ENCODE results near the gene ENPP5. TPM values are rescaled to one million over a fixed set of nuclear protein-coding genes. Genes with fewer than 3 reads are reported as not detected.

The ENPP5 gene
- total RNA-seq, 1 experiment from 2014 or later, result 9.1 TPM

DNA sequence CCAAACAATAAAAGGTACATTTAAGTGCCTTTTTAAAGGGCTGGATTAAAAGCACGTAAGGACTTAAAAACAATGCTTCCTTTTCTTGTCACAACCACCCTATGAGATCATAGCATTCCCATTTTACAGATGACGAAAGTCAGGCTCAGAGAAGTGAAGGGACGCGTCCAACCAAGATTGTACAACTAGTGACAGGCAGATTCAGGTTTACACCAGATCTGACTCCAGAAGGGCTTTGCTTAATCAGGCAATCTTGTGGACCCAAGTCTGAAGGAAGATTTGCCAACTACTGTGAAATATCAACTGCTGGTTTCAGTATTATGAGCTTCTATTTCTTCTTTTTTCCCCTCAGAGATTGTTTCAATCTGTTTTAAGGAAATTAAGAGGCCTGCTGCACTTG, 40.1 kb downstream of the ENPP5 start (continued):
- TF ChIP-seq, protein P1, sequence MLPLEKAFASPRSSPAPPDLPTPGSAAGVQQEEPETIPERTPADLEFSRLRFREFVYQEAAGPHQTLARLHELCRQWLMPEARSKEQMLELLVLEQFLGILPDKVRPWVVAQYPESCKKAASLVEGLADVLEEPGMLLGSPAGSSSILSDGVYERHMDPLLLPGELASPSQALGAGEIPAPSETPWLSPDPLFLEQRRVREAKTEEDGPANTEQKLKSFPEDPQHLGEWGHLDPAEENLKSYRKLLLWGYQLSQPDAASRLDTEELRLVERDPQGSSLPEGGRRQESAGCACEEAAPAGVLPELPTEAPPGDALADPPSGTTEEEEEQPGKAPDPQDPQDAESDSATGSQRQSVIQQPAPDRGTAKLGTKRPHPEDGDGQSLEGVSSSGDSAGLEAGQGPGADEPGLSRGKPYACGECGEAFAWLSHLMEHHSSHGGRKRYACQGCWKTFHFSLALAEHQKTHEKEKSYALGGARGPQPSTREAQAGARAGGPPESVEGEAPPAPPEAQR (CRISPR knock-in tag; IDR thresholded peaks at IDR 0.05), result no peak
- no peak for TF ChIP-seq SMAD3 (CRISPR knock-in tag; IDR thresholded peaks at IDR 0.05; ENCODE audit: borderline replicate concordance)
- TF ChIP-seq NFYB (CRISPR knock-in tag; conservative IDR thresholded peaks at IDR 0.05; ENCODE audit: low read depth), result no peak
- no peak for TF ChIP-seq IRF2 (CRISPR knock-in tag; IDR thresholded peaks at IDR 0.05; ENCODE audit: borderline replicate concordance, low read depth)
- TF ChIP-seq HMGA2 (CRISPR knock-in tag; IDR thresholded peaks at IDR 0.05), result no peak
- TF ChIP-seq, protein P2, sequence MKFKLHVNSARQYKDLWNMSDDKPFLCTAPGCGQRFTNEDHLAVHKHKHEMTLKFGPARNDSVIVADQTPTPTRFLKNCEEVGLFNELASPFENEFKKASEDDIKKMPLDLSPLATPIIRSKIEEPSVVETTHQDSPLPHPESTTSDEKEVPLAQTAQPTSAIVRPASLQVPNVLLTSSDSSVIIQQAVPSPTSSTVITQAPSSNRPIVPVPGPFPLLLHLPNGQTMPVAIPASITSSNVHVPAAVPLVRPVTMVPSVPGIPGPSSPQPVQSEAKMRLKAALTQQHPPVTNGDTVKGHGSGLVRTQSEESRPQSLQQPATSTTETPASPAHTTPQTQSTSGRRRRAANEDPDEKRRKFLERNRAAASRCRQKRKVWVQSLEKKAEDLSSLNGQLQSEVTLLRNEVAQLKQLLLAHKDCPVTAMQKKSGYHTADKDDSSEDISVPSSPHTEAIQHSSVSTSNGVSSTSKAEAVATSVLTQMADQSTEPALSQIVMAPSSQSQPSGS (CRISPR knock-in tag; IDR thresholded peaks at IDR 0.05; ENCODE audit: borderline replicate concordance, low read depth), result no peak
- no peak for TF ChIP-seq ATF1 (CRISPR knock-in tag; IDR thresholded peaks at IDR 0.05)

DNA sequence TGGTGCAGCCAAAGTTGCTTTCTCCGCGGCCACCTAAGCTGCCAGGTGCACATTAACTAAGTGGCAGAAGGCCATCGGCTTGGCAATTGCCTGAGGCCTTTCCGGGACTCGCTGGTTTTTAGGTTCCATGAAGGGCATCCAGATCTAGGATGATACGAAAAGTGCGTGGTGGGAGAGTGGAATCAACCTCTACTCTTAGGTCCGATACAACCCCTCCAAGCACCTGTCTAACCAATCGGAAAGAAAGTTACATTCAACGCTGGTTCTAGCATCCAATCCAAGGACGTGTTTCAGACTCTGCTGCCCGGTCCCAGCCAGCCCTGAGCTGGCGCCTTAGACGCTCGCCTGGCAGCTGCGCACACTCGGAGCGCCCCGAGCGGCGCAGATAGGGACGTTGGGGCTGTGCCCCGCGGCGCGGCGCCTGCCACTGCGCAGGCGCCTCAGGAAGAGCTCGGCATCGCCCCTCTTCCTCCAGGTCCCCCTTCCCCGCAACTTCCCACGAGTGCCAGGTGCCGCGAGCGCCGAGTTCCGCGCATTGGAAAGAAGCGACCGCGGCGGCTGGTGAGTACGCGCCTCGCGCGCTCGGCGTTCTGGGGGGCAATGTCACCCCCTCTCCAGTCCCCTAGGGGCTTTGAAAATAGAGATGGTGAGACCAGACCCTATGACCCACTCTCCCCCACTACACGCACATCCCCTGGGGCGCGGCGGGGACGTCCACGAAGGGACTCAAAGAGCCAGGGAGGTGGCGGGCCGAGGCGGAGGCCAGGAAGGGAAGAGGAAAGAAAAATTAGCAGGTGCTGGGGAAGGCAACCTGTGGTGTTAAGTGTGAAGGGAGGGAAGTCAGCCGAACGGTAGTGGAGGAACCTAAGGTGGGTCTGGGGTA, 40.9 kb downstream of the ENPP5 start, which contains the start of gene ENPP4:
Gene ENPP4 (plus strand): TSS at position 361 of the 883 bp plus-strand sequence. CDS start 9,595 bp downstream, outside the sequence.
- TF ChIP-seq JUN (CRISPR knock-in tag; IDR thresholded peaks at IDR 0.05) (no peak), SOX15 (CRISPR knock-in tag; IDR thresholded peaks at IDR 0.05) (no peak), ZBTB21 (CRISPR knock-in tag; IDR thresholded peaks at IDR 0.05; ENCODE audit: borderline replicate concordance) (no peak), ZNF423 (CRISPR knock-in tag; IDR thresholded peaks at IDR 0.05) (no peak), JAZF1 (CRISPR knock-in tag; IDR thresholded peaks at IDR 0.05) (no peak), NFYB (CRISPR knock-in tag; conservative IDR thresholded peaks at IDR 0.05; ENCODE audit: low read depth) (peak; percentile 82), IRF2 (CRISPR knock-in tag; IDR thresholded peaks at IDR 0.05; ENCODE audit: borderline replicate concordance, low read depth) (no peak), GTF2I (CRISPR knock-in tag; conservative IDR thresholded peaks at IDR 0.05) (no peak), ZNF396 (CRISPR knock-in tag; IDR thresholded peaks at IDR 0.05; ENCODE audit: borderline replicate concordance) (no peak), SP1 (CRISPR knock-in tag; conservative IDR thresholded peaks at IDR 0.05) (peak; percentile 58), MYBL2 (CRISPR knock-in tag; IDR thresholded peaks at IDR 0.05) (0 out of 2 replicates have a peak, but pooled peaks have one; percentile 32), FOXP1 (CRISPR knock-in tag; IDR thresholded peaks at IDR 0.05; ENCODE audit: borderline replicate concordance) (no peak), ZNF219 (CRISPR knock-in tag; IDR thresholded peaks at IDR 0.05; ENCODE audit: borderline replicate concordance) (no peak), FOXJ3 (CRISPR knock-in tag; IDR thresholded peaks at IDR 0.05; ENCODE audit: borderline replicate concordance) (no peak), SMAD3 (CRISPR knock-in tag; IDR thresholded peaks at IDR 0.05; ENCODE audit: borderline replicate concordance) (0 out of 2 replicates have a peak, but pooled peaks have one; percentile 31)
- TF ChIP-seq, protein P3, sequence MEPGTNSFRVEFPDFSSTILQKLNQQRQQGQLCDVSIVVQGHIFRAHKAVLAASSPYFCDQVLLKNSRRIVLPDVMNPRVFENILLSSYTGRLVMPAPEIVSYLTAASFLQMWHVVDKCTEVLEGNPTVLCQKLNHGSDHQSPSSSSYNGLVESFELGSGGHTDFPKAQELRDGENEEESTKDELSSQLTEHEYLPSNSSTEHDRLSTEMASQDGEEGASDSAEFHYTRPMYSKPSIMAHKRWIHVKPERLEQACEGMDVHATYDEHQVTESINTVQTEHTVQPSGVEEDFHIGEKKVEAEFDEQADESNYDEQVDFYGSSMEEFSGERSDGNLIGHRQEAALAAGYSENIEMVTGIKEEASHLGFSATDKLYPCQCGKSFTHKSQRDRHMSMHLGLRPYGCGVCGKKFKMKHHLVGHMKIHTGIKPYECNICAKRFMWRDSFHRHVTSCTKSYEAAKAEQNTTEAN (CRISPR knock-in tag; IDR thresholded peaks at IDR 0.05), result peak; percentile 52; the same call in 1 of the 2 replicates
- TF ChIP-seq, protein P4, sequence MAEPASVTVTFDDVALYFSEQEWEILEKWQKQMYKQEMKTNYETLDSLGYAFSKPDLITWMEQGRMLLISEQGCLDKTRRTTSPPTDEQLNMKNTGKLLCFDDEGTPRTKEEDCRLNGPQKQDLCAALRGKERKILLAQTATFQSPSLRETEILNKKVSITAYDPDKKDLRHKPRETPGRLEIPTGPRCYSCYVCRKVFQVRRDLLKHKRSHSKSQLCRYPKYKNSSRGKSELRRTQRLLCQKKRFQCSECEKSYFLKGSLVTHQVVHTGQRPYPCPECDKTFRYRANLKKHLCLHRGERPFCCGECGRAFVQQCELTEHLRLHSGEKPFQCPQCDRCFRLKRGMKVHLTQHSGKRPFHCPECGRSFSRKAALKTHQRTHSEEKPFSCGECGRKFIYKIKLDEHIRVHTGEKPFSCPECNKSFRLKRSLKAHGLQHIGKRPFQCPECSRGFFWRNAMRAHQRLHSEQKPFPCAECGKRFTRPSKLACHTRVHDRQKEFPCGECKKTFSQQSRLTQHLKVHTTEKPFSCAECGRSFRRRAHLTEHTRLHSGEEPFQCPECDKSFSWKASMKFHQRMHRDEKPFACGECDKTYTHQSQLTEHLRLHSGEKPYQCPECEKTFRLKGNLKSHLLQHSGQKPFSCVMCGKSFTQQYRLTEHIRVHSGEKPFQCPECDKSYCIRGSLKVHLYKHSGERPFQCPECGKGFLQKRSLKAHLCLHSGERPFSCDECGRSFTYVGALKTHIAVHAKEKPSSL (CRISPR knock-in tag; conservative IDR thresholded peaks at IDR 0.05), result no peak
- TF ChIP-seq, protein P2 (CRISPR knock-in tag; IDR thresholded peaks at IDR 0.05; ENCODE audit: borderline replicate concordance, low read depth), result no peak
- CTCF ChIA-PET, result interaction anchor here (0.6 to 1.8 kb wide), 8 partner anchors 10 to 199 kb away, joined by 3 to 7 read pairs (median 4); no protein-coding TSS in a partner anchor
- H3K27ac Mint-ChIP-seq, result 0 out of 2 replicates have a peak within 1 kb of the TSS, but pooled peaks have one; percentile 38
- H3K4me3 Mint-ChIP-seq, result peak within 1 kb of the TSS; percentile 88
- H3K9me3 Mint-ChIP-seq, result no peaks in the 10 kb centered on the region
- POLR2A ChIA-PET, result interaction anchor here (0.5 to 1.0 kb wide), 5 partner anchors 8 to 526 kb away, joined by 3 to 5 read pairs (median 4); partner anchors contain the start of gene ENPP5
- H3K4me1 Mint-ChIP-seq, result peaks cover 11% of the 10 kb centered on the region; the same call in 1 of the 2 replicates
- peaks cover 35% of the 10 kb centered on the region for H3K27me3 Mint-ChIP-seq (ENCODE audit: low read depth)
- peak; percentile 100 for ATAC-seq
- H3K36me3 Mint-ChIP-seq, result no peaks in the 10 kb centered on the region
- DNase-seq (ENCODE audit: low spot score), result peak; percentile 85

Measured in WTC11 (cell line).